ENCODE measurements around the gene TANC2. TPM values are rescaled to one million over a fixed set of nuclear protein-coding genes. Genes with fewer than 3 reads are reported as not detected.

Gene TANC2
- total RNA-seq, 4 donors from 2014 or later: 9.7 to 22.1 (median 14.2) TPM

DNA sequence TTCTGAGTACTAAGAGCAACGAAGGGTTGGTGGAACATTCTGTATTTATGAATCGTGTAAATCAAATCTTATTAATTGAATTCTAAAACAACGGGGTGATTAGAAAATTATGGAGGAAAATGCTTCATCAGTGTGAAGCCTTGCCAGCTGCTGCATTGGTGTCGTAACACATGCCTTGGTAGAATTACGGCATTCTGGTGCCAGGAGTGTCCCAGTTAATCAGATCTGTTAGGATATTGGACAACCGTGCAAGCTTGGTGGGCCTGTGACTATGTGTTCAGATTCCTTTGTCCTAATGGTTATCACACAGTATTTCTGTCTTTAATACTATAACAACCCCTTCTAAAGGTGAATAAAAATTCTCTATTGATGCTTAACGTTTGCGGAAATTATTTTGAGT is 44.2 kb upstream of the TANC2 start:
- in situ Hi-C loops (cut with MboI; ENCODE audit: low pct_ligation_motif_present in 1 of 4, low pct_unique_long_range_greater_than_20kb in 1 of 4, low sequenced_read_pairs in 3 of 4) (no loop called here), intact Hi-C loops (cut with DNase I; ENCODE audit: low total_unique reads) (no loop called here)
- no peak overlapping the region for H3K4me3 ChIP-seq
- no peak for TF ChIP-seq EP300 (IDR thresholded peaks at IDR 0.05; ENCODE audit: low read depth)
- no peak for TF ChIP-seq POLR2A (IDR thresholded peaks at IDR 0.05)
- TF ChIP-seq, protein P1, sequence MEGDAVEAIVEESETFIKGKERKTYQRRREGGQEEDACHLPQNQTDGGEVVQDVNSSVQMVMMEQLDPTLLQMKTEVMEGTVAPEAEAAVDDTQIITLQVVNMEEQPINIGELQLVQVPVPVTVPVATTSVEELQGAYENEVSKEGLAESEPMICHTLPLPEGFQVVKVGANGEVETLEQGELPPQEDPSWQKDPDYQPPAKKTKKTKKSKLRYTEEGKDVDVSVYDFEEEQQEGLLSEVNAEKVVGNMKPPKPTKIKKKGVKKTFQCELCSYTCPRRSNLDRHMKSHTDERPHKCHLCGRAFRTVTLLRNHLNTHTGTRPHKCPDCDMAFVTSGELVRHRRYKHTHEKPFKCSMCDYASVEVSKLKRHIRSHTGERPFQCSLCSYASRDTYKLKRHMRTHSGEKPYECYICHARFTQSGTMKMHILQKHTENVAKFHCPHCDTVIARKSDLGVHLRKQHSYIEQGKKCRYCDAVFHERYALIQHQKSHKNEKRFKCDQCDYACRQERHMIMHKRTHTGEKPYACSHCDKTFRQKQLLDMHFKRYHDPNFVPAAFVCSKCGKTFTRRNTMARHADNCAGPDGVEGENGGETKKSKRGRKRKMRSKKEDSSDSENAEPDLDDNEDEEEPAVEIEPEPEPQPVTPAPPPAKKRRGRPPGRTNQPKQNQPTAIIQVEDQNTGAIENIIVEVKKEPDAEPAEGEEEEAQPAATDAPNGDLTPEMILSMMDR (IDR thresholded peaks at IDR 0.05): no peak
- no peak for TF ChIP-seq POLR2AphosphoS5 (IDR thresholded peaks at IDR 0.05)
- 94 to 98% methylated on average over 8 of the region's 8 CpGs for WGBS, 2 donors (ENCODE audit: low coverage in 1 of 2)
- H3K9me3 ChIP-seq: no peaks in the 10 kb centered on the region
- DNase-seq: no peak
- no peaks in the 10 kb centered on the region for H3K4me1 ChIP-seq
- no peak overlapping the region for H3K27ac ChIP-seq
- H3K27me3 ChIP-seq: no peaks in the 10 kb centered on the region
- no peaks in the 10 kb centered on the region for H3K36me3 ChIP-seq

DNA sequence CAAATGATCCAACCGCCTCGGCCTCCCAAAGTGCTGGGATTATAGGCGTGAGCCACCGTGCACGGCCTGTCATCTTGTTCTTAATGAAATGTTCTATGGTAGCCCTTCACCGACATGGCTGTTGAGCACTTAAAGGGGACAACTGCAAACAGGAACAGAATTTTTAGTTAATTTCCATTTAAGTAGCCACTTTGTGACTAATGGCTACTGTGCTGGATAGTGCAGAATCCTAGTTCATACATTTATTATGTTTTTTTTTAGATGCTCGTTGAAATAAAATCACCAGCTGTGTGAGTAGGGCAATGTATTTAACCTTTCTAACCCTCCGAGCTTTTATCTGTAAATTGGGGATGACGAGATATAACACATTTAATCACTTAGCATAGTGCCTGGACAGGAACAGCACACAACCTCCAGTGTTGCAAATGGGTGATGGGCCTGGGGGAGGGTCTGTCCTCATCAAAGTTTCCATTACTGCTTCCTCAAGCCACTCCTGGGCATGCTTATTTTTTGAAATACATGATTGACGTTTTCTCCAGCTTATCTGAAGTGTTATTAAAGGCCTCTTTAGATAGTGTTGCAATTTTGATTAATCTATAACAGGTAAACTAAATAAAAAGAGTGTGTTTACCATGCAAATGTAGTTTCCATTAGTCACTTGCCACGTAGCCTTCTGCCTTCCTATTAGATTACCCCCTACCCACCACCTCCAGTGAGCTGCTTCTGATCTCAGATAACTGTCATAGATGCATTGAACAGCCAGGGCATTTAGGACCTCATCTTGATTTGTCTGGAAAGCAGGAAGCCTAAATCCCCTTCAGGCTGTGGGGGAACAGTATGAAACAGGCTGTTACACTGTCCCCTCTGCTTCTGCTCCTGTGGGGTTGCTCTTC is 42.5 kb upstream of the TANC2 start:
- 73 to 81% methylated on average over 5 to 11 of the region's 11 CpGs for WGBS, 2 donors (ENCODE audit: low coverage in 1 of 2)
- no peaks in the 10 kb centered on the region for H3K36me3 ChIP-seq
- TF ChIP-seq POLR2A (IDR thresholded peaks at IDR 0.05) (no peak), POLR2AphosphoS5 (IDR thresholded peaks at IDR 0.05) (no peak), EP300 (IDR thresholded peaks at IDR 0.05; ENCODE audit: low read depth) (no peak)
- TF ChIP-seq, protein P1 (IDR thresholded peaks at IDR 0.05): no peak
- no peaks in the 10 kb centered on the region for H3K4me1 ChIP-seq
- H3K27ac ChIP-seq: no peak overlapping the region
- intact Hi-C loops (cut with DNase I; ENCODE audit: low total_unique reads): loop anchor here (1.0 kb wide), 1 partner anchor 16 kb away; no protein-coding TSS in a partner anchor
- in situ Hi-C loops (cut with MboI; ENCODE audit: low pct_ligation_motif_present in 1 of 4, low pct_unique_long_range_greater_than_20kb in 1 of 4, low sequenced_read_pairs in 3 of 4): no loop called here
- DNase-seq: no peak
- H3K4me3 ChIP-seq: no peak overlapping the region
- H3K27me3 ChIP-seq: no peaks in the 10 kb centered on the region
- no peaks in the 10 kb centered on the region for H3K9me3 ChIP-seq

DNA sequence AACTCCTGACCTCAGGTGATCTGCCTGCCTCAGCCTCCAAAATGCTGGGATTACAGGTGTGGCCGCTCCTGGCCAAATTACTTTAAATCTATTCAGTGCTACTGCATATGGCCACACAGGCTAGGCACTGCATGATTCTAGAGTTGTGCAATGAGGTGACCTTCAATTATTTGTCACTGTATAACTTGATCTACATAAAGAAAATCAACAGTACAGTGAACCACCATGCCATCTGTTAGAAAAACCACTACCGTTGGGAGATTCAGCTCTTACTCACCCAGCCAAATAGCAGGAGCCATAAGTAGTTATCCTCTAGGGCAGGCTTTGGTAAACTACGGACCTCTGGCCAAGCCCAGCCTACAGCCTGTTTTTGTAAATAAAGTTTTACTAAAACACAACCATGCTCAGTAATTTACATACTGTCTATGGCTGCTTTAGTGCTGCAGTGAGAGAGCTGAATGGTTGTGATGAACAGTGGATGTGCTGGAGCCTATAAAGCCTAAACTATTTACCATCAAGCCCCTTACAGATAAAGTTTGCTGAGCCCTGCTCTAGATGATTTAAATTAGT is 40.7 kb upstream of the TANC2 start:
- Histone ChIP-seq H3K27me3 (no peaks in the 10 kb centered on the region), H3K9me3 (no peaks in the 10 kb centered on the region), H3K27ac (no peak overlapping the region), H3K4me1 (no peaks in the 10 kb centered on the region), H3K36me3 (no peaks in the 10 kb centered on the region), H3K4me3 (no peak overlapping the region)
- WGBS, 2 donors (ENCODE audit: low coverage in 1 of 2): 86 to 100% methylated on average over 1 to 3 of the region's 3 CpGs
- intact Hi-C loops (cut with DNase I; ENCODE audit: low total_unique reads): no loop called here
- TF ChIP-seq POLR2A (IDR thresholded peaks at IDR 0.05) (no peak), EP300 (IDR thresholded peaks at IDR 0.05; ENCODE audit: low read depth) (no peak), POLR2AphosphoS5 (IDR thresholded peaks at IDR 0.05) (no peak)
- TF ChIP-seq, protein P1 (IDR thresholded peaks at IDR 0.05): no peak
- in situ Hi-C loops (cut with MboI; ENCODE audit: low pct_ligation_motif_present in 1 of 4, low pct_unique_long_range_greater_than_20kb in 1 of 4, low sequenced_read_pairs in 3 of 4): no loop called here
- DNase-seq: no peak

DNA sequence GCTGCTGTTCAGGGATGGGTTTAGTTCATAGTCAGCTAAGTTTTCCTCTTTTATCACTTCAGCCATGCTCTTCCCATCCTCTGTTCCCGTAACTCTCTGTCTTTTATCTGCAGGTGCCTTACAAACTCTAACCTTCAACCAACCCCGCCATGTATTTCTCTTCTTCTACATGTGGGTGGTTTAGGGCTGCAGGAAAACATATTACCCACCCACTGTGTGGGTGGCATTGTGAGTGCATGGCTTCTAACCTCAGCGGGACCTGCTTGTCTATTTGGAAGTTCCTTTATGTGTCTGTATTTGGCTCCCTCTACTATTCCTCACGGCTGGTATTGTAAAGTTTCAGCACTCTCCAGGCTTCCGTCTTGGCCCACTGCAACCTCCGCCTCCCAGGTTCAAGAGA is 39.0 kb upstream of the TANC2 start:
- Histone ChIP-seq H3K4me3 (no peak overlapping the region), H3K9me3 (no peaks in the 10 kb centered on the region), H3K36me3 (no peaks in the 10 kb centered on the region), H3K4me1 (no peaks in the 10 kb centered on the region), H3K27me3 (no peaks in the 10 kb centered on the region), H3K27ac (no peak overlapping the region)
- intact Hi-C loops (cut with DNase I; ENCODE audit: low total_unique reads) (no loop called here), in situ Hi-C loops (cut with MboI; ENCODE audit: low pct_ligation_motif_present in 1 of 4, low pct_unique_long_range_greater_than_20kb in 1 of 4, low sequenced_read_pairs in 3 of 4) (no loop called here)
- 88 to 100% methylated on average over 5 to 6 of the region's 6 CpGs for WGBS, 2 donors (ENCODE audit: low coverage in 1 of 2)
- TF ChIP-seq POLR2AphosphoS5 (IDR thresholded peaks at IDR 0.05) (no peak), POLR2A (IDR thresholded peaks at IDR 0.05) (no peak)
- DNase-seq: no peak

Data from transverse colon (tissue), 4 donors.